ENCODE measurements around the gene CIB4.

CIB4 gene

DNA sequence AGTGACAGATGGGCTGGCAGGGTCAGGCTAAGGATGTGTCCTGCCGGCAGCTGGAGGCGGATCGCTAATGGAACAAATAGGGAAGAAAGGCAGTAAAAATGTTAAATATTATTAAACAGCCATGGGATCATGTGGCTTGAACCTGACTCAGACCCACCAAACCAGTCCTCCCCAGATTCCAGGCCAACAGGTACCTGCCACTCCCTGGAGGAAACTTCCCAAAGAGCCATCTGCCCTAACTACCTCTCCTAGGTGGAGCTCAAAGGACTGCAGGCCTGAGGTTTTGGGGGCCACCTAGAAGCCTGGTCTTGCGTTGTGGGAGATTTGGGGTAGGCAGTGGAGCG is 34.3 kb downstream of the CIB4 start:
- DNase-seq (ENCODE audit: low spot score): no peak

DNA sequence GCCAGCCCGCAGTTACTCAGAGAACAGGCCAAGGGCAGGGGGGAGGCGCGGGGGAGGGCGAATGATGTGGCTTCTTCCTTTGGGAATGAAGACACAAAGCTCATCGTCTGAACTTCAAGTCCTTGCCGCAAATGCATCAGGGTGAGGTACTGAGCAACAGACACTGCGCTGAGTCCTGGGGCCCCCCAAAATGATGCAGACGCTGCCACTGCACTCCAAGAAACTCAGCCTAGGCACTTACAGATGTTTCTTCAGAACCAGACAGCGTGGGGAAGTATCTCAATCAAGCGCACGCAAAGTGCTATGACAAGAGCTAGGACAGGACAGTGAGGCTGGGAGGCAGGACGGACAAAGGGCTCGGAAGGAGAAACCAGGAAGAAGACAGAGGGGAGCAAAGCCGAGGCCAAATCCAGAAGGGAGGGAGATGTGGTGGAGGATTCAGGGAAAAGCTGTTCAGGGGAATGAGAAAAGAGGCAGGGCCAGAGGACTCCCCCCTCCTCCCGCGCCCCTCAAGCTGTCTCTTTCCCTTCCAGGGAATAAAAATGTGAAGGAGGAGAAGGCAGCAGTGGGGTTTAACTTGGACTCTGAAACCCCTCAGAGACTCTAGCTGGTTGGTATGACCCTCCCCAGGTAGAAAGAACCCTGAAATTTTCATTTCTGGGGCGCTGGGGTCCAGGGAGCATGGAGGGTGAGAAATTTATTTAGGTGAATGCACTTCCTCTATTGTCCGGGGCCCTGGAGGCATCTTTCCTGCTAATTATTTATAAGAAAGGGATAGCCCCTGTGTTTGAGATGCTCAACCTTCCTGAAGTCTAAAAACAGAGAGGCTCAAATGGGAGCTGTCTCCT is 34.9 kb downstream of the CIB4 start:
- no peak for DNase-seq (ENCODE audit: low spot score)

GRCh38 chr2:26605195-26605998 is 35.8 kb downstream of the CIB4 start:
- peak; percentile 39 for DNase-seq (ENCODE audit: low spot score)

- DNase-seq (ENCODE audit: low spot score): no peak
These were observed 38.6 kb downstream of the CIB4 start for GRCh38 chr2:26602575-26602974.

DNA sequence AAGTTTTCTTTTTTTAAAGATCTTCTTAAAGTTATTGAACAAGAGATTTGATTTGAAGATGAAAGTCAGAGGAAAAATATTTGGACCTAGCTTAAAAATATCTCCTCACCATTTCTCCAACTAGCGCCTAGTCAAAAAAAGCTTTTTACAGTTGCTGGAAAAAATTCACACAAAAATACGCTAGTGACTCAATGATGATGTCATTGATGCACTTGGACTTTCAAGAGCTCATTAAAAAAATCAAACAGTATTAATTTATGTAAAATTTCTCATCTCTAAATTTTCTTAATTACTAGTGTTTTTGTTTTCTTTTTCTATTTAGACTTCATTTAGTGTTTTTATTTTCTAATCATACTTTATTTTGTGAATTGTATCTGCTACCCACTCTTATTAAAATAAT is 41.8 kb downstream of the CIB4 start:
- no peak for DNase-seq (ENCODE audit: low spot score)

GRCh38 chr2:26598996-26599373 is 42.2 kb downstream of the CIB4 start:
- no peak for DNase-seq (ENCODE audit: low spot score)

DNA sequence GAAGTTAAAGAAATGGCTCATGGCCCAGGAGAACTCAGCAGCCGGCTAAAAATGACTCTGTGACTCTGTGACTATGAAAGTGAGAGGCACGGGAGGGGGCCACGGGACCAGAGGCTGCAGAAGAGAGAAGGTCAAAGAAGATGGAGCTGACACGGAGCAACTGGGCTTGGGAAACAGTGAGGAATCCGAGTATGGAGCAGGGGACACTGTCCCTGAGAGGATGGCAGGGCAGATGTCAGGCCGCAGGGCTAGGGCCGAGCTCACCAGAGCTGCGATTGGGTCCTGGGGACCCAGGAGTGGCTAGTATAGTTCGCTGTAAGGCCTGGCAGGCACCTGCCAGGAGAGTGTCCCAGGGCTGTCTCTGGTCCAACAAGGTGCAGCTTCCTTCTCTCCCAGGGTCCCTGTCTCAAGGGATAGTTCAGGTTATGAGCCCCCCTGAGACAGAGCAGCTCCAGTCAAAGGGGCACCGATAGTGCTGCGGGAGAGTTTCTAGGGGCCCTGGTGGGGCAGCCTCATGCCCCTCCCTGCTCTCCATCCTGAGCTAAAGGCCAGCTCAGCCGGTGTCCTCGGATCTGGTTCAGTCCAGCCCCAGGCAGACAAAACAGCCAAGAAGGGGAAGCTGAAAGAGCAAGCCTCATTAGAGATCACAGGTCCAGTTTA is 42.7 kb downstream of the CIB4 start:
- no peak for DNase-seq (ENCODE audit: low spot score)

GRCh38 chr2:26597197-26597596 is 44.0 kb downstream of the CIB4 start:
- DNase-seq (ENCODE audit: low spot score): no peak

DNA sequence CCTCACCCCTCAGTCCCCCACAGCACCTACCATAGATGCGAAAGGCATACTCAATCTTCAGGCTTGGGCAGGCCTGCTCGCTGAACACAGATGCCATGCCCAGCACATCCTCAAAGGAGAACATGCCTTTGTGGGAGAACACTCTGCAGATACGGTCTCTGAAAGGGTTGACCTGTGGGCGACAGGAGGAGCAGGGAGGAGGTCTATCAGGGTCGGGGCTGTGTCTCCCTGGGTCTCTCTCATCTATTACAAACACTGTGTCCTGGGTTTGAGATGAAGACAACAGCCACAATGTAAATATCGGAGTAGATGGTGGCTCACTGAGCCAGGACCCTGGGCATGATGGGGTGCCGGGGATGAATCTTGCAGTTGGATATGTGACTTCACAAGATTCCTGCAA is 46.0 kb downstream of the CIB4 start:
- no peak for DNase-seq (ENCODE audit: low spot score)

GRCh38 chr2:26591619-26592505 is 49.3 kb downstream of the CIB4 start:
- no peak for DNase-seq (ENCODE audit: low spot score)

DNA sequence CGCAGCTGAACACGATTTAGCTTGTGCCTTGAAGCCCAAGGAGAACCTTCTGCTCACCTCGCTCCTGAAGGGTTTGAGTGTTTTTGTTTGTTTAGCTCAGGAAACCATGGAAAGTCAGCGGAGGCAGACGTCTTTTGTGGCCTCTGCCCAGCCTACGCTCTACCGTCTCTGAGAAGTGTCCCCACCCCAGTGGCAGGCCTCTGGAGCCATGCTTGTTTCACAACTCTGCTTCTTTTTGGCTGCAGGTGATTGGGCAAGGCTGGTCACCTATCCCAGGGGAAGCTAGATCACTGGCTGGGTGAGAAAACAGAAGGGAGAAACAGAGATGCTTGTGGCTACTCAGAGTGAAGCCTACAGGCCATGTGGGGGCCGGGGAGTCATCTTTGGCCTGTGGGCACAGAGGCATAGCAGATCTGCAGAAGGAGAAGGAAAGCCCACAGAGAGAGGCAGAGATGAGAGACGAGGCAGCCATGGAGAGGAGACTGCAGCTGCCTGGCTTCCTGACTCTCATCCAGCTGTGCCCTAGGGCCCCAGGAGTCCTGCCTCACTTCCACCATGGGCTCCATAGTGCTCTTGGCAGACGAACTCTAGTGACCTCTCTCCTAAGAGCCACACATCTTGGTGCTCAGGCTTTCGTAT is 50.1 kb downstream of the CIB4 start:
- DNase-seq (ENCODE audit: low spot score): no peak

GRCh38 chr2:26590508-26590907 is 50.7 kb downstream of the CIB4 start:
- no peak for DNase-seq (ENCODE audit: low spot score)

- DNase-seq (ENCODE audit: low spot score): no peak
These were observed 52.6 kb downstream of the CIB4 start for GRCh38 chr2:26588576-26588975.

DNA sequence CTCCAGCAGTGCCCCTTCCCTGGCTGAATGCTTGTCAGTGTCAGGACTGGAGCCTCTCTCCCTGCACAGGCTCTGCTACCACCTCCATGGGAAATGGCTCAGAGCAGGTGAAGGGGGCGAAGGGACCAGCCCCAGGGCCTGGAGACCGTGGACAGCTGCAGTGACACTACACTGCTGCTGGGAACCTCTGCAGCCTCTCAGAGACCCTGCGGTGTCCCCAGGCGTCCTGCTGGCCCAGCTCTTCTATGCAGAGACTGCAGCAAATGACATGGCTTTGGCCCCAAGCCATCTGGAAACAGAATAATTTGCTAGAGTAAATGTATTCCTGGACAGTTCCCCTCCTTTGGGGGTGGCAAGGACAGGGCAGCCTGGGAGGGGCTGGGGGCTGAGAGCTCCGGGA is 53.2 kb downstream of the CIB4 start:
- no peak for DNase-seq (ENCODE audit: low spot score)

DNA sequence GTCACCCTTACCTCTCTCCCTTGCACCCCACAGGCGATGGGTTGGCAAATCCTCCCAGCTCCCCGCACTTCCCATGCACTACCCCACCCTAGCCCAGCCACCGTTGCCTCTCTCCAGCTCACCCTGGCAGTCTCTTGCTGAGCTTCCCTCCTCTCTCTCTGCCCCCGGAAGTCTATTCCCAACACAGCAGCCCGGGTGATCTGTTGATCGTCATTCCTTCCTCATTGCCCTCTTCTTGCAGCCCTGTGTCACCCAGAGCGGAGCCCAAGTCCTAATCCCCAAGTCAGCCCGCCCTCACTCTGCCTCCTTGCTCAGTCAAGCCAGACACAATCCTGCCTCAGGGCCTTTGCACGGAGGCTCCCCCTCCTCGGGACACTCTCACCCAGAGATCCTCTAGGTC is 55.2 kb downstream of the CIB4 start:
- no peak for DNase-seq (ENCODE audit: low spot score)

DNA sequence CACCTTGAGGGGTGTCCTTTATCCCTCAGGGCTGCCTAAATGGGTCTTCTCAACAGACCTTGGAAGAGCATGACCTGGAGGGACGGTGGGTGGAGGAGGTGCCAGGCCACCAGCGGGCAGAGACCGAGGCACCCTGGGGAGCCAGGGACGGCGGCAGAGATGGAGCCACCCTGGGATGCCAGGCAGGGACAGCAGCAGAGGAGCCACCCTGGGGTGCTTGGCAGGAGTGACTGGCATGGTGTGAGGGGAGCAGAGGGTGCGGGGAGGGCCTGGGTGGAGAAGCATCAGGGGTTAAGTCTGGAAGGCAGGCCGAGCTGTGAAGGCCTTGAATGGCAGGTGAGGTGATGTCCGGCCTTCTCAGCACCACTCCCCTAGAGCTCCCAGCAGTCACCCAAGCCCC is 56.1 kb downstream of the CIB4 start:
- DNase-seq (ENCODE audit: low spot score): no peak

GRCh38 chr2:26584656-26585055 is 56.5 kb downstream of the CIB4 start:
- no peak for DNase-seq (ENCODE audit: low spot score)

DNA sequence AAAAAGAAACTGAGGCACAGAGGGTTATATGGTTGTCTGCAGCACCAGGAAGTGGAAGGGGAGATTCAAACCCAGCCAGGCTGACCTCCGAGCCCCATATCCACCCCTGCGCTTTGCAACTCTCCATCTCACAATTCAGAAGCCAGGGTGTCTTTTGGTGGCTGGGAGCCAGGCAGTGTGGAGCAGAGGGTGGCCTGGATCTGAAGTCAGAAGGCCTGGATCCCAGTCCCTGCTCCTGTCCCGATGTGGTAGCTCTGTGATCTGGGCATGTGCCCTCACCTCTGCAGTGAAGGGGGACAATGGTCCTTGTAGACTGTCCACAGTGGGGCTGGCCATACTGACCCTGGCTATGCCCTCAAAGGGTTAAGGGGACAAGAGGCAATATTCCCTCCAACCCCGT is 57.0 kb downstream of the CIB4 start:
- no peak for DNase-seq (ENCODE audit: low spot score)

DNA sequence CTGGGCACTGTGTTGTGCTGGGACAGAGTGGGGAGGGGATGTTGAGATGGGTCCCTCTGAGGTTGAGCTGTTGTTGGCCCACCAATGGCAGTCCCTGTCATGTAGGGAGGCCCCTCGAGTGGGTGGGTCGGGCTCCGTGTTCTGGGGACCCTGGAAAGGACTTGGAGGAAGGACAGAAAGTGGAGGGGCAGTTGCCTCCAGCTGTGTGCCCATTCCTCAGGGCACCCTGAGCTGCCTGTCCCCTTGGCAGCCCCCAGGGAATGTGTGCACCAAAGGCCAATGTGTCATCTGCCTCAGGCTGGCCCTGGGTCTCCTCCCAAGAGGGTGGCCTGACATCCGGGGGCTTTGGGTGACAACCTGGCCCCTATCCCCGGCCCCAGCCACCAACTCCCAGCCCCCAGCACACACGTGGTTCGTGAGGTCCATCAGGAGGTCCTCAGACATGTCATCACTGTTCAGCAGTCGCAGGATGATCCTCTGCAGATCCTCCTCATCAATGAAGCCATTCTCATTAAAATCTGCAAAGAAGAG is 57.7 kb downstream of the CIB4 start:
- no peak for DNase-seq (ENCODE audit: low spot score)

GRCh38 chr2:26582890-26583289 is 58.3 kb downstream of the CIB4 start:
- DNase-seq (ENCODE audit: low spot score): no peak

Measured in HuH-7.5 (cell line).